HG03520 (cell line): Measurements from ENCODE around the gene DAB2IP.

Experiments
- ATAC-seq: cut with Tn5 transposase; IDR thresholded peaks from one replicate; pipeline ENCODE4 v1.9.1; 2021; ENCODE audit warnings: mild to moderate bottlenecking, moderate library complexity; ENCODE audit not compliant: unreplicated experiment

The DAB2IP gene

DNA sequence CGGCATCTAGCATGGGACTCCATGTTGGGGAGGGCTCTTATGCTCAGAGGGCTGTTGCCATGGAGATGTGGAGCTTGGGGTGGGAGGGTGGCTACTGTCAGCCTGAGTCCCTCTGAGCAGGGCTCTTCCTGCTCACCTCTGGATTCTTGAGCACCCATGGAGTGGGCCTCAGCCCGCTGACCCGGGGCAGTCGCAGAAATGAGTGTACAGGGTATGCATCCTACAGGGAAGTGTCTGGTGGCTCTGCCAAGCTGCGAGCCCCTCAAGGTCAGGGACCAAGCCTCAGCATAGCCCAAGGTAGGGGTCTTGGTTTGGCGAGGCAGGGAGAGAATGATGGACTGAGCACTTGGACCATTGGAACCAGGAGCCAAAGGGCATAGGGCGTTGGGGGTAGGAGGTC is 104.1 kb downstream of the DAB2IP start:
- no peak for ATAC-seq

DNA sequence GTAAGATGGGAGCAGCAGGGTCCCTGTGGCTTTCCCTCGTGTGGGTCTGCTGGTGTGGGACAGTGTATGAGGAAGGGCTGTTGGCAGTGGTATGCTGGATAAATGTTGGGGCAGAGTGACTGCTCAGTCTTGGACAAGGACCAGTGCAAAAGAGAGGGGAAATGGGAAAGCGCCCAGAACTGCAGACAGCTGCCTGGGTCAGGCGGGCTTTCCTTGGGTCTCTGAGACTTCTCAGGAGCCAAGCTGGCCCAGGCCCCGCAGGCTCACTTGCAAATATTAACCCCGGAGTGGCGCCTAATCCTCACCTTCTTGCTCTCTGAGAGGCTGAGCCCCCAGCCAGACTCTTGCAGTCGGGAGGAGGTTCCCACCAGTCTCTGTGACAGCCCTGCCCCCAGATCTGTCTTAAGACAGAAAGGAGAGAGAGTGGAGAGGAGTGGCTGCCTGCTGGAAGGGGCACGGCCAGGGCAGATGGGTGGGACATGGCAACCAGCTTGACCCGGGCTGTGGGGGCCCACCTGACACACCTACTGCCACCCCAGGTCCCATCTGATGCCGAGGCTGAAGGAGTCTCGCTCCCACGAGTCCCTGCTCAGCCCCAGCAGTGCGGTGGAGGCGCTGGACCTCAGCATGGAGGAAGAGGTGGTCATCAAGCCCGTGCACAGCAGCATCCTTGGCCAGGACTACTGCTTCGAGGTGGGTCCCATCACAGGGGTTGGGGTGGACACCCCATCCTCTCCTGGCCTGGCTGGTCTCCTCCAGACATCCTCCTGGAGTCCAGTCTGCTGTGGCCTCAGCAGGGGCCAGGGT is 105.2 kb downstream of the DAB2IP start:
- no peak for ATAC-seq

GRCh38 chr9:121757281-121757585 is 105.8 kb downstream of the DAB2IP start:
- no peak for ATAC-seq

DNA sequence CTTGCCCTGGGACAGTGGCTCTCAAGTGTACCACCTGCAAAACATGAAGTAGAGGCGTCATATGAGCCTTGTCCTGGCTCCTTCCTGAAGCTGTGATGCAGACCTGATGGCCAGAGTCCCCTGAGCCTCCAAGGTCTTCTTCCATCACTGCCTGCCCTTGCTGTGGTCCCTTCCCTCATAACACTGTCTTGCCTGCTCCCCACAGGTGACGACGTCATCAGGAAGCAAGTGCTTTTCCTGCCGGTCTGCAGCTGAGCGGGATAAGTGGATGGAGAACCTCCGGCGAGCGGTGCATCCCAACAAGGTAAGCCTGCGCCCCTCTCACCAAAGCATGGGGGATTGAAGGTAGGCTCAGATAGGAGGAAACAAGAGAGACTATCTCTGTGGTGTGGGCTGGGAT is 107.3 kb downstream of the DAB2IP start:
- no peak for ATAC-seq

DNA sequence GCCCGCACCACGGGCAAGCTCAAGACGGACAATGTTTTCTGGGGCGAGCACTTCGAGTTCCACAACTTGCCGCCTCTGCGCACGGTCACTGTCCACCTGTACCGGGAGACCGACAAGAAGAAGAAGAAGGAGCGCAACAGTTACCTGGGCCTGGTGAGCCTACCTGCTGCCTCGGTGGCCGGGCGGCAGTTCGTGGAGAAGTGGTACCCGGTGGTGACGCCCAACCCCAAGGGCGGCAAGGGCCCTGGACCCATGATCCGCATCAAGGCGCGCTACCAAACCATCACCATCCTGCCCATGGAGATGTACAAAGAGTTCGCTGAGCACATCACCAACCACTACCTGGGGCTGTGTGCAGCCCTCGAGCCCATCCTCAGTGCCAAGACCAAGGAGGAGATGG is 108.6 kb downstream of the DAB2IP start:
- ATAC-seq, result no peak

DNA sequence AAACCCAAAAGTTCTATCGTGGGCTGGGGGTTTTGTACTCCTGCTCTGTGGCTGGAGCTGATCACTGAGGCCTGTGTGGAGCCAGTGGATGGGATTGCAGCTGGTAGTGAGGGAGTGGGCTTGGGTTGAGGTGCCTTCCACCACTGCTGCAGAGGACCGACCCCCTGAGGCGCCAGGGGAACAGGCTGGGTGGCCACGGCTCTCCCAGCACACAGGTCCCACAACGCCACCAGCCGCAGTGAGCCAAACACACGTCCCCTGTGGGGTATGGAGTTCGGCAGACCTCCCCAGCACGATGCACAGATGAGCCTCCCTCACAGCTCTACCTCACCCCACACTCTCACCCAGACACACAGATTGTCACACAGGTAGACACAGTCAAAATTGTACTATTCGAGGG is 109.1 kb downstream of the DAB2IP start:
- no peak for ATAC-seq

DNA sequence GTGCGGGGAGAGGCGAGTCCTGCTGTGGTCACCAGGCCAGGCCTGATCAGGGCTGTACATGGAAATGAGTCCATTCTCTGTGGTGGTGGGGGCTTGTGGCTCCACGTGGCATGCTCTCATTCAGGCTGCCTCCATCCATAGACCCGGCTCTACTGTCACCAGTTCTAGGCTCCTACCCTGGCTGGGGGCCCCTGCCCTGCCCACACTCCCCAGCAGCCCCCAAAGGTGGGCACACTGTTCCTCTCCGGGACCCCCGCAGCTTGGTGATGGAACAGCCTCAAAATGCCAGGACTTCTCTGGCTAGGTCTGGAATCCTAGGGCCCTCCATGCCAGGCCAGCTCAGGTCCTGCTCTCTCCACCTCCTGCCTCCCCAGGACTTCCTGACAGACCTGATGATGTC is 111.7 kb downstream of the DAB2IP start:
- ATAC-seq, result no peak

- no peak for ATAC-seq
Observed at GRCh38 chr9:121763561-121764370, 112.3 kb downstream of the DAB2IP start.

- ATAC-seq, result no peak
Observed at GRCh38 chr9:121764371-121764730, 112.9 kb downstream of the DAB2IP start.

- no peak for ATAC-seq
Observed at GRCh38 chr9:121765021-121765950, 113.9 kb downstream of the DAB2IP start.

DNA sequence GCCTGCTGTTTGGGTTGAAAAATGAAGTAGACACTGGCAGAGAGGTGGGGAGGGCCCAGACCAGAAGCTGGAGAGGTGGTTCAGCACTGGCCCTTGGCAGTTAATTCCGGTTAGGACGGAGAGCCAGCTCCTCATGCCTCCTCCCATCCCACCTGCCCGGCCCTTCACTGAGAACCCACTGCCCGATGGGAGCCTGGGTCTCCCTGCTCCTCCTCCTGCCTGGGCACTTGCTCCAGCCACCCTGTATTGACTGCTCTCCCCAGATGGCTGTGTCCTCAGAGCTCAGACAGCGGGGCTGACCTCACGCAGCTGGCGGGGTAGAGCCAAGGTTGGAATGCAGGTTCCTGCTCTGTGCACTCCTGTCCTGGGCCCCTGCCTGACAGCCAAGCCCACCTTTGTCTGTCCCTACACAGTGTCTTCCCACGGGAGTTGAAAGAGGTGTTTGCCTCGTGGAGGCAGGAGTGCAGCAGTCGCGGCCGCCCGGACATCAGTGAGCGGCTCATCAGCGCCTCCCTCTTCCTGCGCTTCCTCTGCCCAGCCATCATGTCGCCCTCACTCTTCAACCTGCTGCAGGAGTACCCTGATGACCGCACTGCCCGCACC is 114.7 kb downstream of the DAB2IP start:
- ATAC-seq, result no peak

- ATAC-seq, result no peak
Observed at GRCh38 chr9:121767171-121767769, 115.8 kb downstream of the DAB2IP start.

DNA sequence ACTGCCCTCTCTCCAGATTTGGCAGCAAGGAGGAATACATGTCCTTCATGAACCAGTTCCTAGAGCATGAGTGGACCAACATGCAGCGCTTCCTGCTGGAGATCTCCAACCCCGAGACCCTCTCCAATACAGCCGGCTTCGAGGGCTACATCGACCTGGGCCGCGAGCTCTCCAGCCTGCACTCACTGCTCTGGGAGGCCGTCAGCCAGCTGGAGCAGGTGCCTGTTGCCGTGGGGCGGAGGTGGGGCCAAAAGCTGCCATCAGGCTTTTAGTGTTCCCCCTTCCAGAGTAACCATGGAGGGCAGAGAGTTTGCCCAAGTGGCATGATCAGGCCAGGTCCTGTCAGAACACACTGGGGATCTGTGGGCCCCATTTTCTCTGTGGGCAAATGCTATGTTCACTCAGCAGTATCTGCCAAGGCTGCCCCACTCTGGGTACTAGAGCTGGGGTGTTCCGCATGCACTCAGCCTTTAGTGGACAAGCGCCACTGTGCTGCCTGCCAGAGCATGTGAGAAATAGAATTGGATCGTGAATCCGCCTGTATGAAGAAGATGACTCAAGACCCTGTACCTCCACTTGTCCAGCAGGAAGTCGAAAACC is 117.1 kb downstream of the DAB2IP start:
- no peak for ATAC-seq

- ATAC-seq, result no peak
Observed at GRCh38 chr9:121769939-121770338, 118.5 kb downstream of the DAB2IP start.

GRCh38 chr9:121770415-121771273 is 119.2 kb downstream of the DAB2IP start:
- no peak for ATAC-seq

DNA sequence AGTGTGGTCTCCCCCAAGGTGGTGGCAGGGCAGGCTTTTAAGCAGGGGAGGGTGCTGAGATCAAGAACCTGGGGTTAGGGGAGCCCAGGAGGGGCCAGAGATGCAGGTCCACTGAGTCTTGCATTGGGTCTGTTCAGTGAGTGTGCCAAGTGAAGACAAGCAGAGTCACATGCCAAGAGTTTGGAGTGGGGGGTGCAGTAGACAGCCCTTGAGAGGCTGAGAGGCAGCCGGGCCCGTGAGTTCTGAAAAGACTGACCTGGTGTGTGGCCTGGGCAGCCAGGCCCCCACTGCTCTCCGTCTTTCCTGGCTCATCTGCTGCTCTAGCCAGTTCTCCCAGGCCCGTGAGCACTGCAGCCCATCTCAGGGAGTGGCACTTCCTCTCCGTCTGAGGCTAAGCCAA is 120.0 kb downstream of the DAB2IP start:
- ATAC-seq, result no peak

DNA sequence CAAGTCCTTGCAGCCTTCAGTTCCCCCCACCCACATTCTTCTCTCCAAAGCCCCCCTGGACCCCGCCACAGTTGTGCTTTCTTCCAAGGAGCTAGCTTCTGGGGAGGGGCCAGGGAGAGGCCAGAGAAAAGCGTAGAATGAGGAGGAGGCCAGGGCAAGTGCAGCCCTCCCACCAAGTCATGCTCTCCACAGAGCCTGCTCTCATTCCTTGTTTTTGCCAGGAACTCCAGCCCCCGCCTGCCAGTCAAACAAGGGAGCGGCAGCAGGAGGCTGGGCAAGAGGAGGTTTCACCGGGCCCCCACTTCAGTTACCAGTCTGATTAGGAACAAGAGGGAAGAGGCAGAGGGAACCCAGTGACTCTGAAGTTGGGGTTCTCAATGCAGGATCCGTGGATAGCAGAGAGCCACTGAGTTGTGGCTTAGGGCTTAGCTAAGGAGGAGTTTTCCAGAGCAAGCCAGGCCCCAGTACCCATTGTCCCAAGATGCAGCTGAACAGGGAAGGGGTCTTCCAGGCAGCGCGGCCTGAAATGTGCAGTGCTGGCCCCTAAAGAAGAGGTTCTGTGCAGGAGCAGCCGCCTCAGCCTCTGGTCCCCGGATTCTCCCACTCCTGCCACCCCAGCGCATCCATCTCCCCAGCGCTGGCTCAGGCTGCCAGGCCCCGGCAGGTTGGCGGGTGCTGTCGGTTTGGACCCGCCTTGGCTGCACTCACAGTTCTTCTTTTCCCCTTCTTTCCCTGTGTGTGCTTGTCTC is 120.6 kb downstream of the DAB2IP start:
- ATAC-seq, result no peak

GRCh38 chr9:121772600-121773285 is 121.3 kb downstream of the DAB2IP start:
- ATAC-seq, result no peak
